A549 (cell line): ENCODE results near the gene CUX1. TPM values are rescaled to one million over a fixed set of nuclear protein-coding genes. Genes with fewer than 3 reads are reported as not detected.

ENCODE experiments used
- ATAC-seq, 2 experiments: fragments of 200-7000 bp in 1 of 2; fragments of >200 bp in 1 of 2; cut with Nextera tagmentation in 1 of 2; cut with Tn5 transposase in 1 of 2; 3 replicates each; pipeline versions ENCODE4 v1.8.0 to v1.9.1; 2018 to 2020; ENCODE audit warnings: mild to moderate bottlenecking in 1 of 2, moderate library complexity in 1 of 2
- CTCF ChIA-PET: fragments of 300-600 bp; sonication (Branson Sonifier 250); formaldehyde crosslinking; extraction: SDS; loops from one replicate; lab custom pipeline; 2021; ENCODE audit warnings: antibody characterized with exemption, inconsistent platforms; lab: Yijun Ruan, JAX
- POLR2A ChIA-PET: fragments of 350-600 bp; formaldehyde crosslinking; extraction: SDS; loops from one replicate; lab custom pipeline; 2021; ENCODE audit warnings: antibody characterized with exemption, inconsistent platforms; lab: Yijun Ruan, JAX
- DNase-seq, 2 experiments: peaks; one replicate each; pipeline versions ENCODE4 v3.0.0 to v3.0.0-alpha.2; 2011 to 2016; ENCODE audit warnings: low read depth in 1 of 2, low spot score in 1 of 2
- FAIRE-seq: peaks from 2 replicates; lab custom pipeline; 2011; peaks lifted over from hg19 to GRCh38; lab: Jason Lieb, UNC
- H3K27ac ChIP-seq, 2 experiments: fragments of >200 bp; sonication (Bioruptor Twin); formaldehyde crosslinking; 3 replicates each; pipeline ENCODE4 v1.5.1; 2016 to 2017
- H3K4me1 ChIP-seq: fragments of >200 bp; sonication (Bioruptor Twin); formaldehyde crosslinking; 3 replicates; pipeline ENCODE4 v1.6.1; 2016
- H3K4me2 ChIP-seq: fragments of >200 bp; sonication (Bioruptor Twin); formaldehyde crosslinking; 3 replicates; pipeline ENCODE4 v1.6.1; 2016
- H3K4me3 ChIP-seq: fragments of >200 bp; sonication (Bioruptor Twin); formaldehyde crosslinking; 3 replicates; pipeline ENCODE4 v1.5.1; 2016
- H3K9me3 ChIP-seq: fragments of >200 bp; sonication (Bioruptor Twin); formaldehyde crosslinking; 3 replicates; pipeline ENCODE4 v1.6.1; 2016
- BCL3 ChIP-seq: fragments of >200 bp; sonication (Bioruptor Twin); formaldehyde crosslinking; IDR thresholded peaks from 3 replicates; pipeline ENCODE4 v1.6.1; 2016
- CBX2 ChIP-seq: fragments of 200-600 bp; sonication (generic); IDR thresholded peaks from 2 replicates; pipeline ENCODE4 v1.6.1; 2016; ENCODE audit warnings: low read depth, mild to moderate bottlenecking, borderline replicate concordance
- CEBPB ChIP-seq, 2 experiments: fragments of >200 bp in 1 of 2; sonication (Bioruptor Twin) in 1 of 2; formaldehyde crosslinking in 1 of 2; IDR thresholded peaks; 2 replicates each; pipeline ENCODE4 v1.6.1; 2012 to 2016
- ELK1 ChIP-seq: fragments of 150-350 bp; IDR thresholded peaks from 2 replicates; pipeline ENCODE4 v1.6.1; 2014; ENCODE audit warnings: low read depth, mild to moderate bottlenecking, low read length
- ESRRA ChIP-seq: fragments of 150-350 bp; IDR thresholded peaks from 2 replicates; pipeline ENCODE4 v1.6.1; 2014; ENCODE audit warnings: mild to moderate bottlenecking, low read length, borderline replicate concordance
- FOSL2 ChIP-seq, 2 experiments: fragments of 450-650 bp in 1 of 2; fragments of >200 bp in 1 of 2; sonication (Bioruptor Twin) in 1 of 2; formaldehyde crosslinking; IDR thresholded peaks; 2 replicates each; pipeline versions ENCODE4 v1.5.0 to v1.6.1; 2016 to 2020; ENCODE audit warnings: mild to moderate bottlenecking in 1 of 2, moderate library complexity in 1 of 2
- GATA3 ChIP-seq: IDR thresholded peaks from 2 replicates; pipeline ENCODE4 v1.6.1; 2012; ENCODE audit warnings: borderline replicate concordance
- HDAC2 ChIP-seq: fragments of 200-600 bp; sonication (generic); IDR thresholded peaks from 2 replicates; pipeline ENCODE4 v1.6.1; 2016
- HES2 ChIP-seq: fragments of >200 bp; sonication (Bioruptor Twin); formaldehyde crosslinking; IDR thresholded peaks from 2 replicates; pipeline ENCODE4 v1.6.1; 2016
- HMGXB4 ChIP-seq: fragments of 250-450 bp; sonication (Bioruptor Pico); IDR thresholded peaks from 2 replicates; pipeline ENCODE4 v1.5.0; 2021; ENCODE audit warnings: mild to moderate bottlenecking, moderate library complexity, borderline replicate concordance
- HOXB5 ChIP-seq: fragments of 250-450 bp; sonication (Bioruptor Pico); IDR thresholded peaks from 2 replicates; pipeline ENCODE4 v1.5.0; 2020; ENCODE audit warnings: mild to moderate bottlenecking, moderate library complexity
- JUN ChIP-seq, 2 experiments: fragments of >200 bp; sonication (Bioruptor Twin); formaldehyde crosslinking; IDR thresholded peaks; 2 replicates in 1 of 2; 3 replicates in 1 of 2; pipeline ENCODE4 v1.6.1; 2016 to 2017
- JUNB ChIP-seq: fragments of >200 bp; sonication (Bioruptor Twin); formaldehyde crosslinking; IDR thresholded peaks from 2 replicates; pipeline ENCODE4 v1.6.1; 2016
- NPAS2 ChIP-seq: fragments of 250-450 bp; sonication (Bioruptor Pico); IDR thresholded peaks from 2 replicates; pipeline ENCODE4 v1.8.0; 2022; ENCODE audit warnings: mild to moderate bottlenecking, moderate library complexity, borderline replicate concordance
- POLR2A ChIP-seq: IDR thresholded peaks from 2 replicates; pipeline ENCODE4 v1.6.1; 2012; ENCODE audit warnings: mild to moderate bottlenecking, low read length
- POLR2AphosphoS2 ChIP-seq: conservative IDR thresholded peaks from 2 replicates; pipeline ENCODE4 v1.6.1; 2012; ENCODE audit warnings: low read length, improper control_type of control experiment, inconsistent platforms
- RCOR1 ChIP-seq: fragments of 150-350 bp; IDR thresholded peaks from 2 replicates; pipeline ENCODE4 v1.6.1; 2014; ENCODE audit warnings: antibody characterized with exemption, low read length, low read depth
- SMC3 ChIP-seq: fragments of >200 bp; sonication (Bioruptor Twin); formaldehyde crosslinking; IDR thresholded peaks from 3 replicates; pipeline ENCODE4 v1.6.1; 2018; ENCODE audit warnings: inconsistent platforms
- TFCP2L1 ChIP-seq: fragments of 250-450 bp; sonication (Bioruptor Pico); IDR thresholded peaks from 2 replicates; pipeline ENCODE4 v1.5.0; 2021; ENCODE audit warnings: mild to moderate bottlenecking
- ZC3H11A ChIP-seq: fragments of 450-650 bp; IDR thresholded peaks from 2 replicates; pipeline ENCODE4 v1.6.1; 2014; ENCODE audit warnings: antibody characterized with exemption, mild to moderate bottlenecking
- ZFP36 ChIP-seq: fragments of 450-650 bp; IDR thresholded peaks from 2 replicates; pipeline ENCODE4 v1.6.1; 2014; ENCODE audit warnings: borderline replicate concordance; ENCODE audit not compliant: partially characterized antibody
- WGBS: methylation state at CpG from one replicate; pipeline ENCODE4 v1.1.6; 2017; ENCODE audit errors: missing lambda C conversion rate; 5-methylcytosine and 5-hydroxymethylcytosine counted together
- polyA plus RNA-seq, 4 experiments: library from polyadenylated mRNA; depleted of rRNA in 3 of 4; stranded (reverse); fragments of >200 nt; fragmentation: RNase III in 1 of 4; extraction: RNeasy Plus Mini Kit Qiagen cat#74134 plus additional on column Dnase treatment in 1 of 4; gene quantifications; 2 replicates in 3 of 4; 3 replicates in 1 of 4; pipeline ENCODE4 v1.2.3, GENCODE V29; 2011 to 2017
- TF ChIP-seq, protein P1 (sequence below): IDR thresholded peaks from 2 replicates; pipeline ENCODE4 v1.6.1; 2012; ENCODE audit warnings: low read depth, borderline replicate concordance

CUX1 gene
- polyA plus RNA-seq, 2 of the 4 experiments (the other 2 are of a cell fraction) = 32.7 to 33.4 TPM

DNA sequence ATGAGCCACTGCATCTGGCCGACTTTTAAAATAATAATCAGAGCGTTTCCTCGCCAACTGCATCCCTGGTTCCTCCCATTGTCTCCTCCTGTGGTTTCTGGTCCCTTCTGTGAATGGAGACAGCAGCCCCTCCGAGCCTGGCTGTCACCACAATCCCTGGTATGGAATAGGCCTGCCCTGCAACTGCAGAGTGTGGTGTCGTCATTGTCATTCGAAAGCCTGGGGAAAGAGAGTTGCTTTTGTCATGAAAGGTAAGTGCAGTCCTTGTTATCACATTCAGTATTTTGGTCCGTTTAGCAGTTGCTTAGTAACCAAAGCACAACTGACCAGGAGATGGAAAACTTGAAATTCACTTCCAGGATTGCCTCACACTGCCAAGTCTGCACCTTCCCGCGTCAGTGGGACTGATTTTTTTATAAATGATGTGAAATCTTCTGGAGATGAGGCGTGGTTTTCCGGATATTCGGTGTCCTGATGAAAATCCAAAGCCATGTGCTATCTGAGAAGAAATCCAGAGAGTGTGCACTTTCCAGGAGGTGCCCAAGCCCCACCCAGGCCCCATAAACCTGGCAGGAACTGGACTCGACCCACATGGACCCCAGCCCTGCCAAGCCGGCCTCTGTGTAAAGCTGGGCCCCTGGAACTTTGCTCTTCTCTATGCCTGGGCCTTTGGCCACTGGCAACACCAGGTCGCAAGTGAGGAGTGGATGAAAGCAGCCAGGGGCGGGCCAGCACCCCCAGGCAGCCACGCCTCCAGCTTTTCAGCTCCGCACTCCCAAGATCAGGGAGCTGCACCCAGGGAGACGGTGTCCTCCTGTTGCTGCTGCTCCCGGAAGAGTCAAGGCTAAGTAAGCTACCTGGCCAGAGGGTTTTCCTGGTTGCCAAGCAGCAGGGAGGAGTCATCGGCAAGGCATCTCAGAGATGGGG is 335.5 kb downstream of the CUX1 start (continued):
- TF ChIP-seq FOSL2 (IDR thresholded peaks at IDR 0.05) (no peak), FOSL2 (CRISPR knock-in tag; IDR thresholded peaks at IDR 0.05) (peak; percentile 73), JUN (IDR thresholded peaks at IDR 0.05) (peak in 1 of 2 experiments; percentile 54; a peak in 3 of 5 replicates), NPAS2 (CRISPR knock-in tag) (no peak)
- TF ChIP-seq, all 56 proteins: peak for 10

- Histone ChIP-seq H3K4me3 (no peak overlapping the region), H3K4me1 (peaks cover 64% of the 10 kb centered on the region), H3K4me2 (peak overlapping the region; percentile 65), H3K9me3 (no peaks in the 10 kb centered on the region), H3K27ac (peak overlapping the region; percentile 80 to 95)
- ChIA-PET CTCF (interaction anchor here (1.4 to 1.7 kb wide), 3 partner anchors 12 to 551 kb away, joined by 3 to 6 read pairs (median 4); no protein-coding TSS in a partner anchor), POLR2A (interaction anchor here (0.6 to 1.1 kb wide), 3 partner anchors 13 to 28 kb away, joined by 3 to 6 read pairs (median 5); no protein-coding TSS in a partner anchor)
- no peak for DNase-seq
- WGBS = 33% methylated on average over 7 of the region's 7 CpGs
- TF ChIP-seq RCOR1 (no peak), BCL3 (no peak), ZFP36 (no peak), FOSL2 (IDR thresholded peaks at IDR 0.05) (no peak), FOSL2 (CRISPR knock-in tag; IDR thresholded peaks at IDR 0.05) (peak; percentile 1; the same call in 1 of the 2 replicates), JUNB (no peak)
- TF ChIP-seq, protein P1, sequence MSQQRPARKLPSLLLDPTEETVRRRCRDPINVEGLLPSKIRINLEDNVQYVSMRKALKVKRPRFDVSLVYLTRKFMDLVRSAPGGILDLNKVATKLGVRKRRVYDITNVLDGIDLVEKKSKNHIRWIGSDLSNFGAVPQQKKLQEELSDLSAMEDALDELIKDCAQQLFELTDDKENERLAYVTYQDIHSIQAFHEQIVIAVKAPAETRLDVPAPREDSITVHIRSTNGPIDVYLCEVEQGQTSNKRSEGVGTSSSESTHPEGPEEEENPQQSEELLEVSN = 0 out of 2 replicates have a peak, but pooled peaks have one; percentile 1
- FAIRE-seq = no peak
- peak; percentile 31 to 37; a peak in 5 of 6 replicates for ATAC-seq
Measured at GRCh38 chr7:102153599-102153946, 336.1 kb downstream of the CUX1 start.

DNA sequence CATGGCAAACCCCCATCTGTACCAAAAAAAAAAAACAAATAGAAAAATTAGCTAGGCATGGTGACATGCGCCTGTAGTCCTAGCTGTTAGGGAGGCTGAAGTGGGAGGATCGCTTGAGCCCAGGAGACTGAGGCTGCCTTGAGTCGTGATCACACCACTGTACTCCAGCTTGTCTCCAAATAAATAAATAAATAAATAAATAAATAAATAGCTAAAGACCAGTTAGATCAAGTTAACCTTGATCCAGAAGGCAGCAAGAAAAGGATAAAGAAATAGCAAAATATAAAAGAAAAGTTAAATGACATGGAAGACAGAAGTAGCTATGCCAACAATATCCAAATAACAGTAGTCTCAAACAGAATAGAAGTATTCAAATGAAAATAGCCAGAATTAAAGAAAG is 337.0 kb downstream of the CUX1 start:
- no peak overlapping the region for H3K4me2 ChIP-seq
- ChIA-PET CTCF (interaction anchor here (0.5 to 1.7 kb wide), 5 partner anchors 13 to 552 kb away, joined by 3 to 6 read pairs (median 3); no protein-coding TSS in a partner anchor), POLR2A (no interaction called here)
- peaks cover 64% of the 10 kb centered on the region for H3K4me1 ChIP-seq
- H3K27ac ChIP-seq = peak overlapping the region; percentile 80 to 95; a peak in 4 of 6 replicates
- TF ChIP-seq ELK1 (no peak), TFCP2L1 (CRISPR knock-in tag) (no peak), POLR2AphosphoS2 (no peak), ZC3H11A (peak; percentile 56; the same call in 1 of the 2 replicates), HOXB5 (CRISPR knock-in tag) (no peak), ZFP36 (no peak)
- no peak overlapping the region for H3K4me3 ChIP-seq
- WGBS = 94% methylated on average over 3 of the region's 3 CpGs
- ATAC-seq (no peak), DNase-seq (no peak), FAIRE-seq (no peak)
- no peaks in the 10 kb centered on the region for H3K9me3 ChIP-seq

DNA sequence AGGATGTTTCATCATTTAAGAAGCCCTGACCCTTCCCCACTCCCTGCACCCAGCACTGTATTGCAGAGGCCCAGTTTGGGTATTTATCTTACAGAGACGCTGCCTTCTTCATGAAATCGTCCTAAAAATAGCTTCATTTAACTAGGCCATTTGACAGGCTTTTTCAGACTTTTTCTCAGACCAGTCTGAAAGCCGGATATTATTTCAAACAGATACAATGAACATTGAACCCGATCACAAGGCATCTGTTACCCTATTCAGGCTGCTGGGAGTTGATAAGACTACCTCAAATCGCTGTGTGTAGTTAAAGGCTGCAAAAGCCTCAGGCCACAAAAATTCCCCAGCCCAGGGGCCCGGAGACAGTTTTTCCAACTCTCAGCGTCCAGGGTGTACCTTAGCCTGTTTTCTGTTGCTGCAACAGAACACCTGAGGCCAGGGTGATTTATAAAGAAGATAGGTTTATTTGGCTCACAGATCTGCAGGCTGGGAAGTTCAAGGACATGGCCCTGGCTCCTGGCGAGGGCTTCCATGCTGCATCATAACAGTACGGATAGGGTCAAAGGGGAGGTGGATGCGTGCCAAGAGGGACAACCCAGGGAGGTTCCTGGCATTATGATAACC is 338.5 kb downstream of the CUX1 start:
- TF ChIP-seq GATA3 = no peak
- no peak for TF ChIP-seq POLR2A
- no peak for TF ChIP-seq CBX2
- TF ChIP-seq ESRRA = no peak
- no peak for TF ChIP-seq ZFP36
- no peak for TF ChIP-seq HDAC2
- no peak for TF ChIP-seq HES2
- TF ChIP-seq SMC3 = no peak
- TF ChIP-seq HMGXB4 (CRISPR knock-in tag) = no peak
- TF ChIP-seq CEBPB (IDR thresholded peaks at IDR 0.05) = no peak
- Histone ChIP-seq H3K4me1 (peaks cover 56% of the 10 kb centered on the region), H3K4me3 (no peak overlapping the region), H3K4me2 (no peak overlapping the region), H3K9me3 (no peaks in the 10 kb centered on the region), H3K27ac (peak overlapping the region in 1 of 2 experiments; percentile 95; a peak in 3 of 6 replicates)
- FAIRE-seq (no peak), ATAC-seq (no peak), DNase-seq (no peak)
- 79% methylated on average over 10 of the region's 10 CpGs for WGBS
- ChIA-PET CTCF (no interaction called here), POLR2A (no interaction called here)
